Uterus (tissue), 4 donors: ENCODE data around the gene LHCGR. TPM values are rescaled to one million over a fixed set of nuclear protein-coding genes. Genes with fewer than 3 reads are reported as not detected.

ENCODE experiments used
- DNase-seq, 2 donors: peaks; one replicate each; pipeline ENCODE4 v3.0.0-alpha.2; 2019 to 2020
- H3K27ac ChIP-seq, 2 donors: fragments of 200-600 bp; sonication (generic); 1 replicate in 1 of 2; 2 replicates in 1 of 2; pipeline ENCODE4 v1.5.1; 2016 to 2018
- H3K27me3 ChIP-seq, 2 donors: fragments of 200-600 bp; sonication (generic); one replicate each; pipeline ENCODE4 v1.5.1; 2018 to 2019; ENCODE audit warnings: control low read depth in 1 of 2
- H3K36me3 ChIP-seq, 2 donors: fragments of 200-600 bp; sonication (generic); one replicate each; pipeline ENCODE4 v1.5.1; 2019; ENCODE audit warnings: control low read depth in 1 of 2
- H3K4me1 ChIP-seq, 2 donors: fragments of 200-600 bp; sonication (generic); one replicate each; pipeline ENCODE4 v1.5.1; 2018 to 2019; ENCODE audit warnings: control low read depth in 1 of 2
- H3K4me3 ChIP-seq, 2 donors: fragments of 200-600 bp; sonication (generic); 1 replicate in 1 of 2; 2 replicates in 1 of 2; pipeline ENCODE4 v1.5.1; 2018 to 2019; ENCODE audit warnings: mild to moderate bottlenecking in 1 of 2
- H3K9me3 ChIP-seq, 2 donors: fragments of 200-600 bp; sonication (generic); one replicate each; pipeline ENCODE4 v1.5.1; 2019; ENCODE audit warnings: control low read depth in 1 of 2
- CTCF ChIP-seq, 4 experiments: fragments of 200-600 bp in 2 of 4; fragments of 450-650 bp in 2 of 4; sonication (generic) in 2 of 4; IDR thresholded peaks; one replicate each; pipeline ENCODE4 v1.5.1; 2016 to 2019; ENCODE audit warnings: antibody characterized with exemption in 4 of 4, mild to moderate bottlenecking in 2 of 4, moderate library complexity in 1 of 4
- POLR2A ChIP-seq, 2 donors: fragments of 450-650 bp; IDR thresholded peaks; one replicate each; pipeline ENCODE4 v1.6.1; 2016; ENCODE audit warnings: antibody characterized with exemption in 2 of 2, mild to moderate bottlenecking in 1 of 2, moderate library complexity in 1 of 2
- intact Hi-C: fragments of 100-400 bp; cut with DNase I; formaldehyde crosslinking; loops from one replicate; pipeline ENCODE4 v1.15.1; 2023; ENCODE audit warnings: low total_unique reads
- total RNA-seq, 4 donors: library from RNA; depleted of rRNA in 3 of 4; stranded (reverse); fragments of >200 nt in 3 of 4; gene quantifications; one replicate each; pipeline versions ENCODE4 v1.1.0 to v1.2.4, GENCODE V29; 2014 to 2023
- donor health status: DM: yes; HTN: yes; CAD: no.

LHCGR gene
- total RNA-seq, 4 donors from 2014 or later: 0.48 TPM; not detected in 3

GRCh38 chr2:48771241-48772014, 15.9 kb upstream of the LHCGR start:
- no peak overlapping the region for H3K4me3 ChIP-seq
- H3K27ac ChIP-seq: no peak overlapping the region
- no peak for DNase-seq
- H3K9me3 ChIP-seq: no peaks in the 10 kb centered on the region
- H3K27me3 ChIP-seq: no peaks in the 10 kb centered on the region
- H3K4me1 ChIP-seq: no peaks in the 10 kb centered on the region
- no peak for TF ChIP-seq CTCF (IDR thresholded peaks at IDR 0.05)
- TF ChIP-seq POLR2A (IDR thresholded peaks at IDR 0.05): no peak
- H3K36me3 ChIP-seq: no peaks in the 10 kb centered on the region
- intact Hi-C loops: no loop called here

GRCh38 chr2:48770181-48770580, 14.7 kb upstream of the LHCGR start:
- no peak overlapping the region for H3K27ac ChIP-seq
- TF ChIP-seq CTCF (IDR thresholded peaks at IDR 0.05) (no peak), POLR2A (IDR thresholded peaks at IDR 0.05) (no peak)
- H3K27me3 ChIP-seq: no peaks in the 10 kb centered on the region
- no peaks in the 10 kb centered on the region for H3K9me3 ChIP-seq
- no peaks in the 10 kb centered on the region for H3K4me1 ChIP-seq
- no peak overlapping the region for H3K4me3 ChIP-seq
- H3K36me3 ChIP-seq: no peaks in the 10 kb centered on the region
- intact Hi-C loops: no loop called here
- no peak for DNase-seq

GRCh38 chr2:48768669-48769068, 13.1 kb upstream of the LHCGR start:
- no peak for DNase-seq

GRCh38 chr2:48767330-48767729, 11.8 kb upstream of the LHCGR start:
- Histone ChIP-seq H3K27me3 (no peaks in the 10 kb centered on the region), H3K36me3 (no peaks in the 10 kb centered on the region), H3K4me3 (no peak overlapping the region), H3K4me1 (no peaks in the 10 kb centered on the region), H3K27ac (no peak overlapping the region), H3K9me3 (no peaks in the 10 kb centered on the region)
- TF ChIP-seq CTCF (IDR thresholded peaks at IDR 0.05) (no peak), POLR2A (IDR thresholded peaks at IDR 0.05) (no peak)
- intact Hi-C loops: no loop called here
- no peak for DNase-seq

More at GRCh38 chr2:48768669-48769068, 13.1 kb upstream of the LHCGR start:
- Histone ChIP-seq H3K36me3 (no peaks in the 10 kb centered on the region), H3K27ac (no peak overlapping the region), H3K27me3 (no peaks in the 10 kb centered on the region), H3K4me1 (no peaks in the 10 kb centered on the region), H3K9me3 (no peaks in the 10 kb centered on the region), H3K4me3 (no peak overlapping the region)
- intact Hi-C loops: no loop called here
- TF ChIP-seq CTCF (IDR thresholded peaks at IDR 0.05) (no peak), POLR2A (IDR thresholded peaks at IDR 0.05) (no peak)

- no peaks in the 10 kb centered on the region for H3K9me3 ChIP-seq
- H3K36me3 ChIP-seq: no peaks in the 10 kb centered on the region
- no peak overlapping the region for H3K27ac ChIP-seq
- TF ChIP-seq POLR2A (IDR thresholded peaks at IDR 0.05): no peak
- TF ChIP-seq CTCF (IDR thresholded peaks at IDR 0.05): no peak
- DNase-seq: no peak
- no peaks in the 10 kb centered on the region for H3K4me1 ChIP-seq
- H3K27me3 ChIP-seq: no peaks in the 10 kb centered on the region
- intact Hi-C loops: no loop called here
- H3K4me3 ChIP-seq: no peak overlapping the region
Measured at GRCh38 chr2:48760826-48761225, 5.3 kb upstream of the LHCGR start.
